ENCODE measurements around the gene VEGFD.

The VEGFD gene

GRCh38 chrX:15384304-15384703 lies at the start of gene VEGFD:
Gene VEGFD (minus strand): TSS chrX:15384413. CDS start chrX:15383946, 467 bp downstream.
- Histone ChIP-seq H3K27me3 (ENCODE audit: control insufficient read depth in 1 of 2, insufficient read depth in 2 of 2, low read length in 2 of 2) (peaks cover 0 to 3% of the 10 kb centered on the region in 2 donors), H3K27ac (ENCODE audit: low read length) (no peak within 1 kb of the TSS), H3K4me3 (ENCODE audit: low read length in 2 of 2) (no peak within 1 kb of the TSS), H3K9me3 (ENCODE audit: control insufficient read depth in 2 of 2, low read length in 2 of 2) (no peaks in the 10 kb centered on the region), H3K4me1 (ENCODE audit: control insufficient read depth, insufficient read depth, low read length) (no peaks in the 10 kb centered on the region), H3K36me3 (ENCODE audit: control insufficient read depth in 2 of 2, insufficient read depth in 2 of 2, low read length in 2 of 2) (peaks cover 0 to 2% of the 10 kb centered on the region in 2 donors), H3K9ac (ENCODE audit: low read length in 2 of 2) (no peak within 1 kb of the TSS)

GRCh38 chrX:15430584-15430983 lies 46.4 kb upstream of the VEGFD start:
- Histone ChIP-seq H3K36me3 (ENCODE audit: control insufficient read depth in 2 of 2, insufficient read depth in 2 of 2, low read length in 2 of 2) (no peaks in the 10 kb centered on the region), H3K9me3 (ENCODE audit: control insufficient read depth in 2 of 2, low read length in 2 of 2) (no peaks in the 10 kb centered on the region), H3K4me1 (ENCODE audit: control insufficient read depth, insufficient read depth, low read length) (no peaks in the 10 kb centered on the region), H3K27ac (ENCODE audit: low read length) (no peak overlapping the region), H3K4me3 (ENCODE audit: low read length in 2 of 2) (no peak overlapping the region), H3K9ac (ENCODE audit: low read length in 2 of 2) (no peak overlapping the region), H3K27me3 (ENCODE audit: control insufficient read depth in 1 of 2, insufficient read depth in 2 of 2, low read length in 2 of 2) (no peaks in the 10 kb centered on the region)

GRCh38 chrX:15430076-15430475 lies 45.9 kb upstream of the VEGFD start:
- H3K4me1 ChIP-seq (ENCODE audit: control insufficient read depth, insufficient read depth, low read length) = no peaks in the 10 kb centered on the region
- H3K27ac ChIP-seq (ENCODE audit: low read length) = no peak overlapping the region
- H3K4me3 ChIP-seq (ENCODE audit: low read length in 2 of 2) = no peak overlapping the region
- H3K9me3 ChIP-seq (ENCODE audit: control insufficient read depth in 2 of 2, low read length in 2 of 2) = no peaks in the 10 kb centered on the region
- no peak overlapping the region for H3K9ac ChIP-seq (ENCODE audit: low read length in 2 of 2)
- no peaks in the 10 kb centered on the region for H3K27me3 ChIP-seq (ENCODE audit: control insufficient read depth in 1 of 2, insufficient read depth in 2 of 2, low read length in 2 of 2)
- peaks cover 0 to under 1% of the 10 kb centered on the region in 2 donors for H3K36me3 ChIP-seq (ENCODE audit: control insufficient read depth in 2 of 2, insufficient read depth in 2 of 2, low read length in 2 of 2)

GRCh38 chrX:15425024-15425423 lies 40.8 kb upstream of the VEGFD start:
- H3K4me3 ChIP-seq (ENCODE audit: low read length in 2 of 2) = no peak overlapping the region
- H3K36me3 ChIP-seq (ENCODE audit: control insufficient read depth in 2 of 2, insufficient read depth in 2 of 2, low read length in 2 of 2) = peaks cover 0 to 2% of the 10 kb centered on the region in 2 donors
- no peaks in the 10 kb centered on the region for H3K27me3 ChIP-seq (ENCODE audit: control insufficient read depth in 1 of 2, insufficient read depth in 2 of 2, low read length in 2 of 2)
- H3K9ac ChIP-seq (ENCODE audit: low read length in 2 of 2) = no peak overlapping the region
- no peak overlapping the region for H3K27ac ChIP-seq (ENCODE audit: low read length)
- no peaks in the 10 kb centered on the region for H3K9me3 ChIP-seq (ENCODE audit: control insufficient read depth in 2 of 2, low read length in 2 of 2)
- H3K4me1 ChIP-seq (ENCODE audit: control insufficient read depth, insufficient read depth, low read length) = no peaks in the 10 kb centered on the region

- no peak overlapping the region for H3K27ac ChIP-seq (ENCODE audit: low read length)
- no peaks in the 10 kb centered on the region for H3K36me3 ChIP-seq (ENCODE audit: control insufficient read depth in 2 of 2, insufficient read depth in 2 of 2, low read length in 2 of 2)
- no peaks in the 10 kb centered on the region for H3K4me1 ChIP-seq (ENCODE audit: control insufficient read depth, insufficient read depth, low read length)
- no peaks in the 10 kb centered on the region for H3K27me3 ChIP-seq (ENCODE audit: control insufficient read depth in 1 of 2, insufficient read depth in 2 of 2, low read length in 2 of 2)
- H3K9ac ChIP-seq (ENCODE audit: low read length in 2 of 2) = no peak overlapping the region
- H3K4me3 ChIP-seq (ENCODE audit: low read length in 2 of 2) = no peak overlapping the region
- H3K9me3 ChIP-seq (ENCODE audit: control insufficient read depth in 2 of 2, low read length in 2 of 2) = no peaks in the 10 kb centered on the region
Observed at GRCh38 chrX:15418707-15419181, 34.5 kb upstream of the VEGFD start.

GRCh38 chrX:15418041-15418706 lies 34.0 kb upstream of the VEGFD start:
- H3K4me1 ChIP-seq (ENCODE audit: control insufficient read depth, insufficient read depth, low read length) = no peaks in the 10 kb centered on the region
- no peaks in the 10 kb centered on the region for H3K36me3 ChIP-seq (ENCODE audit: control insufficient read depth in 2 of 2, insufficient read depth in 2 of 2, low read length in 2 of 2)
- no peaks in the 10 kb centered on the region for H3K9me3 ChIP-seq (ENCODE audit: control insufficient read depth in 2 of 2, low read length in 2 of 2)
- H3K27me3 ChIP-seq (ENCODE audit: control insufficient read depth in 1 of 2, insufficient read depth in 2 of 2, low read length in 2 of 2) = no peaks in the 10 kb centered on the region
- H3K27ac ChIP-seq (ENCODE audit: low read length) = no peak overlapping the region
- no peak overlapping the region for H3K9ac ChIP-seq (ENCODE audit: low read length in 2 of 2)
- H3K4me3 ChIP-seq (ENCODE audit: low read length in 2 of 2) = no peak overlapping the region

- Histone ChIP-seq H3K4me1 (ENCODE audit: control insufficient read depth, insufficient read depth, low read length) (no peaks in the 10 kb centered on the region), H3K4me3 (ENCODE audit: low read length in 2 of 2) (no peak overlapping the region), H3K27me3 (ENCODE audit: control insufficient read depth in 1 of 2, insufficient read depth in 2 of 2, low read length in 2 of 2) (no peaks in the 10 kb centered on the region), H3K36me3 (ENCODE audit: control insufficient read depth in 2 of 2, insufficient read depth in 2 of 2, low read length in 2 of 2) (no peaks in the 10 kb centered on the region), H3K9me3 (ENCODE audit: control insufficient read depth in 2 of 2, low read length in 2 of 2) (no peaks in the 10 kb centered on the region), H3K9ac (ENCODE audit: low read length in 2 of 2) (no peak overlapping the region), H3K27ac (ENCODE audit: low read length) (no peak overlapping the region)
Observed at GRCh38 chrX:15416133-15416993, 32.1 kb upstream of the VEGFD start.

GRCh38 chrX:15413101-15413500 lies 28.9 kb upstream of the VEGFD start:
- no peaks in the 10 kb centered on the region for H3K27me3 ChIP-seq (ENCODE audit: control insufficient read depth in 1 of 2, insufficient read depth in 2 of 2, low read length in 2 of 2)
- no peaks in the 10 kb centered on the region for H3K4me1 ChIP-seq (ENCODE audit: control insufficient read depth, insufficient read depth, low read length)
- no peak overlapping the region for H3K4me3 ChIP-seq (ENCODE audit: low read length in 2 of 2)
- H3K36me3 ChIP-seq (ENCODE audit: control insufficient read depth in 2 of 2, insufficient read depth in 2 of 2, low read length in 2 of 2) = no peaks in the 10 kb centered on the region
- no peak overlapping the region for H3K27ac ChIP-seq (ENCODE audit: low read length)
- no peaks in the 10 kb centered on the region for H3K9me3 ChIP-seq (ENCODE audit: control insufficient read depth in 2 of 2, low read length in 2 of 2)
- H3K9ac ChIP-seq (ENCODE audit: low read length in 2 of 2) = no peak overlapping the region

- Histone ChIP-seq H3K36me3 (ENCODE audit: control insufficient read depth in 2 of 2, insufficient read depth in 2 of 2, low read length in 2 of 2) (no peaks in the 10 kb centered on the region), H3K9me3 (ENCODE audit: control insufficient read depth in 2 of 2, low read length in 2 of 2) (no peaks in the 10 kb centered on the region), H3K4me1 (ENCODE audit: control insufficient read depth, insufficient read depth, low read length) (no peaks in the 10 kb centered on the region), H3K27ac (ENCODE audit: low read length) (no peak overlapping the region), H3K9ac (ENCODE audit: low read length in 2 of 2) (no peak overlapping the region), H3K4me3 (ENCODE audit: low read length in 2 of 2) (no peak overlapping the region), H3K27me3 (ENCODE audit: control insufficient read depth in 1 of 2, insufficient read depth in 2 of 2, low read length in 2 of 2) (peaks cover 0 to 1% of the 10 kb centered on the region in 2 donors)
Observed at GRCh38 chrX:15410947-15411346, 26.7 kb upstream of the VEGFD start.

GRCh38 chrX:15410430-15410829 lies 26.2 kb upstream of the VEGFD start:
- Histone ChIP-seq H3K36me3 (ENCODE audit: control insufficient read depth in 2 of 2, insufficient read depth in 2 of 2, low read length in 2 of 2) (no peaks in the 10 kb centered on the region), H3K9me3 (ENCODE audit: control insufficient read depth in 2 of 2, low read length in 2 of 2) (no peaks in the 10 kb centered on the region), H3K27ac (ENCODE audit: low read length) (no peak overlapping the region), H3K9ac (ENCODE audit: low read length in 2 of 2) (no peak overlapping the region), H3K4me1 (ENCODE audit: control insufficient read depth, insufficient read depth, low read length) (no peaks in the 10 kb centered on the region), H3K4me3 (ENCODE audit: low read length in 2 of 2) (no peak overlapping the region), H3K27me3 (ENCODE audit: control insufficient read depth in 1 of 2, insufficient read depth in 2 of 2, low read length in 2 of 2) (peaks cover 0 to 3% of the 10 kb centered on the region in 2 donors)

GRCh38 chrX:15405846-15406245 lies 21.6 kb upstream of the VEGFD start:
- peaks cover 0 to 3% of the 10 kb centered on the region in 2 donors for H3K27me3 ChIP-seq (ENCODE audit: control insufficient read depth in 1 of 2, insufficient read depth in 2 of 2, low read length in 2 of 2)
- H3K9me3 ChIP-seq (ENCODE audit: control insufficient read depth in 2 of 2, low read length in 2 of 2) = no peaks in the 10 kb centered on the region
- no peak overlapping the region for H3K4me3 ChIP-seq (ENCODE audit: low read length in 2 of 2)
- no peak overlapping the region for H3K27ac ChIP-seq (ENCODE audit: low read length)
- no peaks in the 10 kb centered on the region for H3K36me3 ChIP-seq (ENCODE audit: control insufficient read depth in 2 of 2, insufficient read depth in 2 of 2, low read length in 2 of 2)
- H3K9ac ChIP-seq (ENCODE audit: low read length in 2 of 2) = no peak overlapping the region
- H3K4me1 ChIP-seq (ENCODE audit: control insufficient read depth, insufficient read depth, low read length) = no peaks in the 10 kb centered on the region

Measured in stomach smooth muscle (tissue), 2 donors.